Left ventricle myocardium inferior (tissue), 1 donor: ENCODE results near the gene CD47. TPM values are rescaled to one million over a fixed set of nuclear protein-coding genes. Genes with fewer than 3 reads are reported as not detected.

ENCODE experiments used
- DNase-seq: peaks from one replicate; pipeline ENCODE4 v3.0.0-alpha.2; 2020
- H3K27ac ChIP-seq: fragments of 200-600 bp; replicated peaks from 2 replicates; pipeline ENCODE4 v1.8.0; 2021
- H3K27me3 ChIP-seq: fragments of 200-600 bp; 2 replicates; pipeline ENCODE4 v1.8.0; 2021; ENCODE audit warnings: low read depth
- H3K36me3 ChIP-seq: fragments of 200-600 bp; 2 replicates; pipeline ENCODE4 v1.8.0; 2021
- H3K4me1 ChIP-seq: fragments of 200-600 bp; 2 replicates; pipeline ENCODE4 v1.8.0; 2021
- H3K4me3 ChIP-seq: fragments of 200-600 bp; 2 replicates; pipeline ENCODE4 v1.8.0; 2021; ENCODE audit warnings: mild to moderate bottlenecking, moderate library complexity
- H3K9me3 ChIP-seq: fragments of 200-600 bp; replicated peaks from 2 replicates; pipeline ENCODE4 v1.8.0; 2021
- CTCF ChIP-seq: fragments of 200-600 bp; IDR thresholded peaks from 2 replicates; pipeline ENCODE4 v1.8.0; 2021; ENCODE audit warnings: antibody characterized with exemption, mild to moderate bottlenecking, borderline replicate concordance
- intact Hi-C: fragments of 100-400 bp; cut with micrococcal nuclease; formaldehyde crosslinking; loops from one replicate; pipeline ENCODE4 v1.11.0; 2022
- total RNA-seq: library from RNA; stranded (reverse); fragmentation: NEBNext Ultra II Directional; extraction: Animal tissue kit (Norgen Biotek cat#: 25700); gene quantifications from one replicate; pipeline ENCODE4 v1.2.1, GENCODE V29; 2021
- donor health status: DM: no; HTN: yes; CAD: no; lungs with severe emphysema.

The CD47 gene
- total RNA-seq, 1 donor from 2014 or later: 35.9 TPM

- intact Hi-C loops: no loop called here
- TF ChIP-seq CTCF: no peak
- no peaks in the 10 kb centered on the region for H3K36me3 ChIP-seq
- H3K27ac ChIP-seq: peak overlapping the region; percentile 35
- no peak overlapping the region for H3K4me3 ChIP-seq
- H3K27me3 ChIP-seq: no peaks in the 10 kb centered on the region
- peaks cover 10% of the 10 kb centered on the region for H3K4me1 ChIP-seq
- no peaks in the 10 kb centered on the region for H3K9me3 ChIP-seq
- peak; percentile 39 for DNase-seq
These were observed 13.3 kb upstream of the CD47 start for GRCh38 chr3:108103886-108104797.

DNA sequence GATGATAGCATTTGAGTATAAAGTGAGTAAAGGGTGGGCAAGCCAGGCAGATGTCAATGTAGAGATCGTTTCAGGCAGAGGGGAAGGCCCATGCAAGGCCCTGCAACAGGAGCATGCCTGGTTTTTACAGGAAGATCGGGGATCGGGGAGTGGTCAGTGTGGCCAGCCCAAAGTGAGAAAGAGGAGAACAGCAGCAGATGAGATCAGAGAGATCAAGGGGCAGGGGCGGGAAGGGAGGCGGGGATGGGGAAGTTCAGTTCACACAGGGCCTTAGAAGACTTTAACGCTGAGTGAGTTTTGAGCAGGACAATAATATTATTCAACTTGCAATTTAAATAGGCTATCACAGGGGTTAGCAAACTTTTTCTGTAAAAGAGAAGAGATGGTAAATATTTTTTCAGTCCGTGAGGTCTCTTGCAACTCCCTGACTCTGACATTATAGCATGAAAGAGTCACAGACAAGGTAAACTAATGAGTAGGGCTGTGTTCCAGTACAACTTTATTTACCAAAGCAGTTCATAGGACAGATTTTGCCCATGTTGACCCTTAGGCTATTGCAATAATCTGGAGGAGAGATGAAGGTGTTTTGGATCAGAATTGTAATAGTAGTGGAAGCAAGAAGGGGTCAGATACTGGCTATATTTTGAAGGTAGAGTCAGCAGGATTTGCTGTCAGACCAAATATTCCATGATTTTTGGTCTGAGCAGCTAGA is 12.4 kb upstream of the CD47 start:
- Histone ChIP-seq H3K4me1 (peaks cover 10% of the 10 kb centered on the region), H3K36me3 (no peaks in the 10 kb centered on the region), H3K9me3 (no peaks in the 10 kb centered on the region), H3K27ac (no peak overlapping the region), H3K27me3 (no peaks in the 10 kb centered on the region), H3K4me3 (no peak overlapping the region)
- TF ChIP-seq CTCF: no peak
- no peak for DNase-seq
- intact Hi-C loops: no loop called here

- Histone ChIP-seq H3K36me3 (no peaks in the 10 kb centered on the region), H3K9me3 (no peaks in the 10 kb centered on the region), H3K4me1 (peaks cover 10% of the 10 kb centered on the region), H3K27ac (no peak overlapping the region), H3K4me3 (no peak overlapping the region), H3K27me3 (no peaks in the 10 kb centered on the region)
- intact Hi-C loops: no loop called here
- DNase-seq: no peak
- TF ChIP-seq CTCF: no peak
These were observed 11.7 kb upstream of the CD47 start for GRCh38 chr3:108102420-108103039.

- intact Hi-C loops: no loop called here
- Histone ChIP-seq H3K9me3 (no peaks in the 10 kb centered on the region), H3K27ac (no peak overlapping the region), H3K4me1 (peaks cover 10% of the 10 kb centered on the region), H3K4me3 (no peak overlapping the region), H3K27me3 (no peaks in the 10 kb centered on the region), H3K36me3 (no peaks in the 10 kb centered on the region)
- DNase-seq: no peak
- no peak for TF ChIP-seq CTCF
These were observed 10.3 kb upstream of the CD47 start for GRCh38 chr3:108100906-108101660.
